Endothelial cell of umbilical vein (primary cell): ENCODE data around the gene RAB6B. TPM values are rescaled to one million over a fixed set of nuclear protein-coding genes. Genes with fewer than 3 reads are reported as not detected.

ENCODE experiments used
- BruUV-seq: library from RNA; stranded (reverse); fragments of 400-500 nt; replicated peaks from 2 replicates; lab custom pipeline; 2021; lab: Mats Ljungman, UMichigan
- CTCF ChIA-PET: fragments of 300-600, 350-600 bp; sonication (Branson Sonifier 250); formaldehyde crosslinking; loops from one replicate; lab custom pipeline; 2021; ENCODE audit warnings: antibody characterized with exemption, inconsistent platforms; lab: Charles Lee
- POLR2A ChIA-PET: fragments of 300-600, 350-600 bp; sonication (Branson Sonifier 250); formaldehyde crosslinking; loops from one replicate; lab custom pipeline; 2021; ENCODE audit warnings: antibody characterized with exemption, inconsistent platforms; lab: Charles Lee
- DNase-seq: peaks from one replicate; pipeline ENCODE4 v3.0.0-alpha.2; 2011; ENCODE audit warnings: low read depth, low spot score
- FAIRE-seq: peaks from 2 replicates; lab custom pipeline; 2011; peaks lifted over from hg19 to GRCh38; lab: Jason Lieb, UNC
- H2AFZ ChIP-seq: 2 replicates; pipeline ENCODE4 v1.6.0; 2012; ENCODE audit warnings: low read depth, low read length, control low read depth, inconsistent platforms
- H3K27ac ChIP-seq: 2 replicates; pipeline ENCODE4 v1.5.1; 2011; ENCODE audit warnings: low read depth, mild to moderate bottlenecking, control low read depth, low read length, moderate library complexity; ENCODE audit not compliant: insufficient read depth
- H3K27me3 ChIP-seq, 2 experiments: 2 replicates each; pipeline versions ENCODE4 v1.6.0 to v1.6.1; 2011; ENCODE audit warnings: low read length in 2 of 2, mixed read lengths in 1 of 2; ENCODE audit not compliant: control insufficient read depth in 2 of 2, insufficient read depth in 2 of 2
- H3K36me3 ChIP-seq, 2 experiments: 2 replicates in 1 of 2; 3 replicates in 1 of 2; pipeline ENCODE4 v1.5.1; 2011; ENCODE audit warnings: low read length in 2 of 2, mild to moderate bottlenecking in 1 of 2, moderate library complexity in 1 of 2; ENCODE audit not compliant: control insufficient read depth in 2 of 2, insufficient read depth in 2 of 2; ENCODE audit errors: extremely low read depth in 1 of 2
- H3K4me1 ChIP-seq: 3 replicates; pipeline ENCODE4 v1.5.1; 2011; ENCODE audit warnings: mild to moderate bottlenecking, low read length; ENCODE audit not compliant: control insufficient read depth, insufficient read depth; ENCODE audit errors: extremely low read depth
- H3K4me2 ChIP-seq: 2 replicates; pipeline ENCODE4 v1.6.1; 2011; ENCODE audit warnings: low read length, control low read depth, mixed read lengths; ENCODE audit not compliant: insufficient read depth
- H3K4me3 ChIP-seq, 3 experiments: fragments of 200-600 bp in 1 of 3; sonication (generic), shearing (Covaris generic) in 1 of 3; replicated peaks in 1 of 3; 2 replicates each; pipeline ENCODE4 v1.5.1; 2011 to 2016; ENCODE audit warnings: control low read depth in 3 of 3, low read length in 3 of 3, mild to moderate bottlenecking in 2 of 3, inconsistent platforms in 1 of 3, low read depth in 1 of 3, moderate library complexity in 1 of 3; ENCODE audit not compliant: insufficient read depth in 1 of 3
- H3K79me2 ChIP-seq: 2 replicates; pipeline ENCODE4 v1.6.0; 2012; ENCODE audit warnings: low read length, inconsistent platforms; ENCODE audit not compliant: control insufficient read depth, insufficient read depth
- H3K9ac ChIP-seq: replicated peaks from 2 replicates; pipeline ENCODE3; 2011; ENCODE audit warnings: low read length, control low read depth; ENCODE audit not compliant: insufficient read depth; ENCODE audit errors: extremely low read depth
- H3K9me1 ChIP-seq: replicated peaks from 3 replicates; pipeline ENCODE4 v1.6.0; 2011; ENCODE audit warnings: mild to moderate bottlenecking, low read length; ENCODE audit not compliant: control insufficient read depth, insufficient read depth; ENCODE audit errors: extremely low read depth
- H3K9me3 ChIP-seq: replicated peaks from 2 replicates; pipeline ENCODE4 v1.5.1; 2012; ENCODE audit warnings: low read length, inconsistent platforms; ENCODE audit not compliant: control insufficient read depth, insufficient read depth
- H4K20me1 ChIP-seq: replicated peaks from 2 replicates; pipeline ENCODE3; 2011; ENCODE audit warnings: mild to moderate bottlenecking, low read length; ENCODE audit not compliant: control insufficient read depth, insufficient read depth; ENCODE audit errors: extremely low read depth
- CTCF ChIP-seq, 2 donors: IDR thresholded peaks; 1 replicate in 1 of 2; 2 replicates in 1 of 2; pipeline ENCODE4 v1.5.1; 2011; ENCODE audit warnings: low read length in 2 of 2, mild to moderate bottlenecking in 2 of 2, moderate library complexity in 2 of 2, control low read depth in 1 of 2, inconsistent platforms in 1 of 2, low read depth in 1 of 2; ENCODE audit not compliant: insufficient read depth in 1 of 2; ENCODE audit errors: extremely low read depth in 1 of 2
- EZH2 ChIP-seq: IDR thresholded peaks from 2 replicates; pipeline ENCODE4 v1.6.1; 2012; ENCODE audit warnings: borderline replicate concordance, low read depth, mild to moderate bottlenecking, moderate library complexity, low read length, inconsistent platforms; ENCODE audit not compliant: severe bottlenecking
- FOS ChIP-seq: IDR thresholded peaks from 2 replicates; pipeline ENCODE4 v1.6.1; 2011; ENCODE audit warnings: mild to moderate bottlenecking, low read length, moderate library complexity, borderline replicate concordance; ENCODE audit not compliant: insufficient read depth
- GATA2 ChIP-seq: IDR thresholded peaks from 2 replicates; pipeline ENCODE4 v1.7.0; 2011; ENCODE audit warnings: low read depth, mild to moderate bottlenecking, moderate library complexity, mixed read lengths, low read length; ENCODE audit not compliant: insufficient read length, insufficient read depth
- JUN ChIP-seq: IDR thresholded peaks from 2 replicates; pipeline ENCODE4 v1.6.1; 2011; ENCODE audit warnings: borderline replicate concordance, low read depth; ENCODE audit not compliant: insufficient read length, insufficient read depth
- MYC ChIP-seq: IDR thresholded peaks from one replicate; pipeline ENCODE4 v1.6.1; 2011; ENCODE audit warnings: mild to moderate bottlenecking, low read depth, low read length
- POLR2A ChIP-seq: IDR thresholded peaks from 2 replicates; pipeline ENCODE4 v1.6.1; 2012; ENCODE audit warnings: low read depth, mild to moderate bottlenecking, control low read depth, low read length
- POLR2AphosphoS5 ChIP-seq: IDR thresholded peaks from 2 replicates; pipeline ENCODE4 v1.6.1; 2012; ENCODE audit warnings: low read depth, mild to moderate bottlenecking, control low read depth, low read length, moderate library complexity; ENCODE audit not compliant: insufficient read depth
- dilution Hi-C: fragments of 300-500 bp; cut with MboI; formaldehyde crosslinking; loops from one replicate; pipeline ENCODE4 v1.15.0; 2019; ENCODE audit warnings: low sequenced_read_pairs; ENCODE audit not compliant: extremely low pct_ligation_motif_present
- intact Hi-C: fragments of 100-400 bp; cut with micrococcal nuclease; formaldehyde crosslinking; loops from one replicate; pipeline ENCODE4 v1.10.0; 2022
- polyA plus RNA-seq, 4 experiments: library from polyadenylated mRNA; depleted of rRNA in 3 of 4; stranded (reverse) in 3 of 4; unstranded in 1 of 4; fragments of >200 nt; gene quantifications; 2 replicates each; pipeline versions ENCODE4 v1.2.1 to v1.2.3, GENCODE V29; 2011 to 2012; ENCODE audit warnings: missing spikeins in 1 of 4
- total RNA-seq: library from RNA; stranded (reverse); gene quantifications from 2 replicates; pipeline ENCODE4 v1.2.3, GENCODE V29; 2021
- TF ChIP-seq, protein P1 (sequence below): IDR thresholded peaks from 2 replicates; pipeline ENCODE4 v1.6.1; 2011; ENCODE audit not compliant: insufficient read depth, insufficient read length

RAB6B gene
- total and polyA plus RNA-seq, 2 donors (not counting 3 experiments of a cell fraction or from before 2014, with no cell fraction given): 1.7 to 6.7 TPM

GRCh38 chr3:133783762-133784161 is 111.9 kb downstream of the RAB6B start:
- Histone ChIP-seq H3K4me3 (no peak overlapping the region), H3K9me3 (no peaks in the 10 kb centered on the region), H3K4me1 (no peaks in the 10 kb centered on the region), H3K9ac (no peak overlapping the region), H3K9me1 (no peaks in the 10 kb centered on the region), H3K27me3 (peaks cover 1 to 13% of the 10 kb centered on the region in 2 experiments), H3K4me2 (no peak overlapping the region), H4K20me1 (no peaks in the 10 kb centered on the region), H3K27ac (no peak overlapping the region), H3K79me2 (no peaks in the 10 kb centered on the region), H2AFZ (no peak overlapping the region), H3K36me3 (no peaks in the 10 kb centered on the region)
- TF ChIP-seq CTCF (IDR thresholded peaks at IDR 0.05; ENCODE audit: extremely low read depth in 1 of 2, insufficient read depth in 1 of 2, low read depth in 1 of 2, low read length in 2 of 2) (no peak), EZH2 (no peak), MYC (no peak), GATA2 (no peak), POLR2AphosphoS5 (no peak), JUN (no peak), POLR2A (no peak), FOS (no peak)
- TF ChIP-seq, protein P1, sequence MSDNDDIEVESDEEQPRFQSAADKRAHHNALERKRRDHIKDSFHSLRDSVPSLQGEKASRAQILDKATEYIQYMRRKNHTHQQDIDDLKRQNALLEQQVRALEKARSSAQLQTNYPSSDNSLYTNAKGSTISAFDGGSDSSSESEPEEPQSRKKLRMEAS: no peak
- FAIRE-seq (no peak), DNase-seq (no peak)
- ChIA-PET POLR2A (no interaction called here), CTCF (interaction anchor here (0.6 kb wide), 1 partner anchor 1055 kb away, joined by 3 read pairs; no protein-coding TSS in a partner anchor)
- BruUV-seq: no TSS peak
- dilution Hi-C loops (no loop called here), intact Hi-C loops (no loop called here)
